ENCODE data around the gene DSG2.
"Not testable (repeated sequence)": the region's sequence is repeated elsewhere in the genome, so short reads cannot be mapped to it uniquely, and the experiment has no call there.

Gene DSG2

GRCh38 chr18:31503011-31503410 is 5.0 kb downstream of the DSG2 start:
- DNase-seq, result no peak

- no peak for DNase-seq
Measured at GRCh38 chr18:31504455-31505147, 6.6 kb downstream of the DSG2 start.

DNA sequence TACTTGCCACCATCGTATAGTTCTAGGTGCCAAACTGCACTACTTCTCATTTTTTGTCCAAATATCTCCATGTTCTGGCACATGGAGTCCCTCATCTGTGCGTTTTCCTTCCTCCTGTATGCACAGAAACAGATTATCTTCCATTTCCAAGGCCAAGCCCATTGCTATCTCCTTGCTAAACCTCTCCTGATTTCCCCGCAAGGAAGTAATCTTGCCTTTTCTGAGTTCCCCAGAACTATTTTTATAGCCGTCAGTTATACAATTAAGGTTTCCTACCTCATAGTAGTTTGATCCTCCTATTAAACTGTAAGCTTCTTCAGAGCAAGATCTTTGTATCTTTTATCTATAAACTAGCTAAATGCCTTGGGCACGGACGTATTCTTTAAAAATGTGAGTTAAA is 7.2 kb downstream of the DSG2 start:
- DNase-seq, result no peak

- peak in 1 of 3 donors; percentile 22 for DNase-seq
Measured at GRCh38 chr18:31506024-31506742, 8.2 kb downstream of the DSG2 start.

DNA sequence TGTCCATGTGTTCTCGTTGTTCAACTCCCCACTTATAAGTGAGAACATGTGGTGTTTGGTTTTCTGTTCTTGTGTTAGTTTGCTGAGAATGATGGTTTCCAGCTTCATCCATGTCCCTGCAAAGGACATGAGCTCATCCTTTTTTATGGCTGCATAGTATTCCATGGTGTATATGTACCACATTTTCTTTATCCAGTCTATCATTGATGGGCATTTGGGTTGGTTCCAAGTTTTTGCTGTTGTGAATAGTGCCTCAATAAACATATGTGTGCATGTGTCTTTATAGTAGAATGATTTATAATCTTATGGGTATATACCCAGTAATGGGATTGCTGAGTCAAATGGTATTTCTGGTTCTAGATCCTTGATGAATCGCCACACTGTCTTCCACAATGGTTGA is 9.1 kb downstream of the DSG2 start:
- not testable (repeated sequence) for DNase-seq

- DNase-seq, result no peak
Measured at GRCh38 chr18:31508781-31509180, 10.8 kb downstream of the DSG2 start.

GRCh38 chr18:31509571-31509970 is 11.6 kb downstream of the DSG2 start:
- no peak for DNase-seq

DNA sequence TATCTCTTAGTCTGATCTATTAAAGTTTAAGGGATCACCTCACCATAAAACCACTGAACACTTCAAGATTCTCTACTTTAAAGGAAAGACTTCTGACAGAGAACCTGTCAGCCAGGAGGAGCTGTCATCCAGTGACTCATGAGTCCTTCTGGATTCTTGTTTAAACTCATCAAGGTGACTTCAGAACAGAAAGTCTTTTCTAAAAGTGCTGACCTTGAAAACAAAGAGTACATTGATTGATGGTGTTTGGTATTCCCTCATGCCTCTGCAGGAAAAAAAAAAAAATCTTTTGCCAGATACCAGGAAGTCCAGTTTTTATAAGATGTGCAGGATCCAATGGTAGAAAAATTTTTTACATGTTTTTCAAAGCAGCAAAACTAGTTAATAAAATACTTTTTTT is 12.3 kb downstream of the DSG2 start:
- DNase-seq, result no peak

DNA sequence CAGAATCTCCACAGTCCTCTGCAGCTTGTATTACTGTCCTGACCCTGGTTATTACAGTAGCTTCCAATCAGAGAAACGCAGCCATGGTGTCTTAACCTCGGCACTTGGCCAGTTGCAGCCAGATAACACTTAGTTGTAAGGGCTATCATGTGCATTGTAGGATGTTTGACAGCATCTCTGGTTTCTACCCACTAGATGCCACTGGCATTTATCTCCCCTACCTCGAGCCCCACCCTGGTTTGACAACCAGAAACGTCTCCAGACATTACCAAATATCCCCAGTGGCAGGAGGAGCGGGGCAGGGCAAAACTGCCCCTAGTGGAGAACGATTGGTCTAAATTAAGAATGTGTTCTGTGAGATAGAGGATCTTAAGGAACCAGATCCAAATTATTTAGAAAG is 13.1 kb downstream of the DSG2 start:
- no peak for DNase-seq

GRCh38 chr18:31512203-31512764 is 14.3 kb downstream of the DSG2 start:
- peak; percentile 72 to 75 (median 75) for DNase-seq

DNA sequence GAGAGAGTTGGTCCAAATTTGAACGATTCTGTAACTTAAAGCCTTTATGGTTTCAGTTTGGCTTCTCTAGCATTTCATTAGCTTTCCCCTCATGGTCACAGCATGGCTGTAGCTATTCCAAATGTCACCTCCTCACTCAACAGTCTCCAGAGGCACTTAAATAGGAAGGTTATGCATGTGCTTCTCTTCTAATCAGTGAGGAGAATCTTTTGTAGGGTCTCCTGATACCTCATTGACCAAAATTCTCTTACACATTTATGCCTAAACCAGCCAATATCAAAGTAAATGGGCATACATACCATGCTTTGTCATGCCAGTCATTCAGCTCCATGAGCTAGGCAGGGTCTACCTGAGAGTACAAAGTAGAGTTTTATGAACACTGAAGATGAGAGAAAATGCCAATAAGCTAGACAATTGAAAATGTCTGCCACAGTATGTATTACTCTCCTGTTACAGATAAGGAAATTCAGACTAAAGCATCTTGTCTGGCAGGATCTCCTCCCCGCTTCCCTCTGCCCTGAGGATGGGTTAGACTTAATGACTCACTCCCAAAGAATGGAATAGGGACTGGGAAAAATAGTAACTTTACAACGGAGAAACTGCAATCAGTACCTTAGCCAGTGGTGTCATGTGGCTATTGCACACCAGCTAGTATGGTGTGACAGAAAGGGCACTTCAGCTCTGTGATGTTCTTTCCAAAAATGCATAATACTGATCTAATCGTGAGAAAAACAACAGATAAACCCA is 15.4 kb downstream of the DSG2 start:
- no peak for DNase-seq

- DNase-seq, result no peak
Measured at GRCh38 chr18:31516437-31516836, 18.5 kb downstream of the DSG2 start.

GRCh38 chr18:31526374-31526773 is 28.4 kb downstream of the DSG2 start:
- DNase-seq, result no peak

DNA sequence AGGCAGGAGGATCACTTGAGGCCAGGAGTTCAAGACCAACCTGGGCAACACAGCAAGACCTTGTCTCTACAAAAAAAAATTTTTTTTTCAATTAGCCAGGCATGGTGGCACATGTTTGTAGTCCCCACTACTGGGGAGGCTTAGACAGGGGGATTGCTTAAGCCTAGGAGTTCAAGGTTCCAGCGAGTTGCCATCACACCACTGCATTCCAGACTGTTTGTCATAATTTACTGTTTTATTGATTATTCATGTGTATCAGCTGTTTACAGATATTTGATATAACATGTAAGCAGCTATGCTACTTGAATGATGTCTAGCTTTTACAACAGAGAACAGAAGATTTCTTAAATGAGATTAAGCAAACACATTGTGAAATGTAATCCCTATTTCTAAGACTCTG is 35.3 kb downstream of the DSG2 start:
- DNase-seq, result no peak

GRCh38 chr18:31538837-31539236 is 40.9 kb downstream of the DSG2 start:
- no peak for DNase-seq

DNA sequence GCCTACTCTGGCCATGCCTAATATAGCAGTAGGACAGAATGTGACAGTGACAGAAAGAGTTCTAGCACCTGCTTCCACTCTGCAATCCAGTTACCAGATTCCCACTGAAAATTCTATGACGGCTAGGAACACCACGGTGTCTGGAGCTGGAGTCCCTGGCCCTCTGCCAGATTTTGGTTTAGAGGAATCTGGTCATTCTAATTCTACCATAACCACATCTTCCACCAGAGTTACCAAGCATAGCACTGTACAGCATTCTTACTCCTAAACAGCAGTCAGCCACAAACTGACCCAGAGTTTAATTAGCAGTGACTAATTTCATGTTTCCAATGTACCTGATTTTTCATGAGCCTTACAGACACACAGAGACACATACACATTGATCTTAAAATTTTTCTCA is 48.5 kb downstream of the DSG2 start:
- no peak for DNase-seq

DNA sequence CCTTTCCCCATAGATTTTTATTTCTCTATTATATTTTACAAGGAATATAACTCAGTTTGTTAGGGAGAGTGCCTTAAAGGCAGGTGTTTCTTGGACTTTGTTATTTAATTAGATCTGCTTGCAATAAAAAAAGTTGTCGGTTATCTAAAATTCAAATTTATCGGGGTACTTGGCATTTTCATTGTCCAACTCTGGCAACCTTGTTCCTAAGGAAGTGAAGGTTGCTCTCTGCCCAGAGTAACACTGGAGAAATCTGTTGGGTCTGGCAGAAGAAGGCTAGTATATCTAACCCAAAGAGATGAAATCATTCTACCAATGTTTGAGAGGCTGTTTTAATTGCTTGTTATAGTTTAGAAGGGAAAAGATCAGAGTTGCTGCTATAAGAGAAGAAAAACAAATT is 50.9 kb downstream of the DSG2 start:
- no peak for DNase-seq

DNA sequence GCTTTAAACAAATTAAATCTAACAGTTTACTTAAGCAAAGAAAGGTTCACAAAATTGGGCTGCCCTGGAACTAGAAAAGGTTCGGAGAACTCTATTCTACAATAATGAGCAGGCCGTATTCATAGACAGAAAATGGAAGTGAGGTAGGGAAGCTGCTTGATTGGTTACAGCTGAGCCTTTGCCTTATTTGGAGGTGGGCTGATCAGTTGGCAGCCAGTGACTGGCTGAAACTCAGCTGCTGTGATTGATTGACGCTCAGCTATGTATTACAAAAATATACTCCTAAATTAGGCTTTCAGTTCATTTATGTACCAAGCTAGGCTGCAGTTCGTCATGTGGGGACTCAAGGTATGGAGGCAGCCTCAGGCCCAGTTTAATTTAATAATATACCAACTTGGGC is 51.4 kb downstream of the DSG2 start:
- no peak for DNase-seq

GRCh38 chr18:31551883-31552282 is 53.9 kb downstream of the DSG2 start:
- no peak for DNase-seq

DNA sequence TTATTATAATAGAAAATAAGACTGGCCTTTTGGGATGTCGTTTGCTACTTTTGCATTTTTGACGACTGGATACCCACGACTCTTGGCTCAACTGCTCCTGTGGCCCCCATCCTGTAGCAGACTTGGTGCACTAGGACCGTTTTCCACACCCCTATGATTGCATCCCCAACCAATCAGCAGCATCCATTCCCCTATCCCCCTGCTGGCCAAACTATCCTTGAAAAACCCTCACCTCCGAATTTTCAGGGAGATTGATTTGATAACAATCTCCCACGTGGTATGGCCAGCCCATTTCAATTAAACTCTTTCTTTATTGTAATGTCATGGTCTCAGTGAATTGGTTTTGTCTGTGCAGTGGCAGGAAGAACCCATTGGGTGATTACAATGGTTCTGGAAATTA is 55.8 kb downstream of the DSG2 start:
- DNase-seq, result peak; percentile 16 to 27 (median 21)

DNA sequence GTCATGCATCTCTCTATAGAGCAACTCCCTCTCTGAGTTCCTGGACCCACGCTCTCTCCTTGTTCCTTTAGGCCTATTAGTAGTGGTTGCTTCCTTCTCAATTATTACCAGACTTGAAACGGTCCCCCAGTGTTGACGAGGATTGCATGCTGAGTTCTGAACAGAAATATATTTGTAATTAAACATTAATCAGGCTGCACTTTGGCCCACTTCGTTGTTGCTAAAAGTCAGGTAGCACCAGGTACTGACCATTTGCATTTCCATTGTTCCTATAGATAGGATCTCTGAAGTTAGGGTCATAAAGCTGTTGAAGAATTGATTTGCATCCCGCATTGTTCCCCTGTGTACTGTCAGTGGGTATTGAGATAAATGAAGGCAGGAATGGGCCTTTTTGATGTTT is 56.8 kb downstream of the DSG2 start:
- DNase-seq, result no peak

GRCh38 chr18:31555971-31556747 is 58.2 kb downstream of the DSG2 start:
- DNase-seq, result peak; percentile 67 to 81 (median 81)

DNA sequence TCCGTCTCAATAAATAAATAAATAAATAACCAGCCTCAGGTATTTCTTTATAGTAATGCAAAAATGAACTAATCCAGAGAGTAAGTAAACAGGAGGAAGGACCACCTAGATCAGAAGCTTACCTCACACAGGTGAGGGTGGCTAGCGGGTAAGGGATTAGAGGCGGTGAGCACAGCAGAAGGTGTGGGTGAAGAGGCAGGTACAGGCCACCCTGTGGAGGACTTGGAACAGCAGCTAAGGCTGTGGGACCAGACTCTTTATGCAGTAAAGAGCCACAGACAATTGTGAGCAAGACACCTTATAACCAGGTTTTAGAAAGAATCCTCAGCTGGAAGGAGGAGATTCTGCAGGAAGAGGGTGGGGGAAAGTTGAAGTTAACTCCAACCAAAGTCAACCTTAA is 59.5 kb downstream of the DSG2 start:
- DNase-seq, result no peak

Data from suppressor macrophage treated with lipopolysaccharide for 1 hour (primary cell).